Left ventricle myocardium superior (tissue), 1 donor: ENCODE data around the gene NEK5. TPM values are rescaled to one million over a fixed set of nuclear protein-coding genes. Genes with fewer than 3 reads are reported as not detected.
"Not testable (repeated sequence)": the region's sequence is repeated elsewhere in the genome, so short reads cannot be mapped to it uniquely, and the experiment has no call there.

Experiments used
- ATAC-seq: fragments of 200-7000 bp; cut with Tn5 transposase; one replicate; pipeline ENCODE4 v1.9.1; 2020; ENCODE audit warnings: mild to moderate bottlenecking, moderate library complexity
- DNase-seq: peaks from one replicate; pipeline ENCODE4 v3.0.0-alpha.2; 2020
- intact Hi-C: fragments of 100-400 bp; cut with micrococcal nuclease; formaldehyde crosslinking; loops from one replicate; pipeline ENCODE4 v1.11.0; 2022
- total RNA-seq: library from RNA; stranded (reverse); fragmentation: NEBNext Ultra II Directional; extraction: Animal tissue kit (Norgen Biotek cat#: 25700); gene quantifications from one replicate; pipeline ENCODE4 v1.2.1, GENCODE V29; 2021
- donor health status: DM: no; HTN: yes; CAD: no; lungs with severe emphysema.

Gene NEK5
- total RNA-seq, 1 donor from 2014 or later: 0.25 TPM

- DNase-seq: no peak
- intact Hi-C loops: no loop called here
- ATAC-seq: no peak
Measured at GRCh38 chr13:52156724-52157261, 27.9 kb upstream of the NEK5 start.

- ATAC-seq: no peak
- intact Hi-C loops: no loop called here
- no peak for DNase-seq
Measured at GRCh38 chr13:52155177-52155576, 26.3 kb upstream of the NEK5 start.

- intact Hi-C loops: no loop called here
- ATAC-seq (no peak), DNase-seq (no peak)
Measured at GRCh38 chr13:52147225-52147624, 18.4 kb upstream of the NEK5 start.

GRCh38 chr13:52141299-52141698, 12.4 kb upstream of the NEK5 start:
- no peak for ATAC-seq
- DNase-seq: no peak
- intact Hi-C loops: no loop called here

GRCh38 chr13:52137489-52137888, 8.6 kb upstream of the NEK5 start:
- intact Hi-C loops: no loop called here
- ATAC-seq (no peak), DNase-seq (no peak)

- intact Hi-C loops: no loop called here
- DNase-seq: no peak
- ATAC-seq: no peak
Measured at GRCh38 chr13:52136763-52137162, 7.9 kb upstream of the NEK5 start.

GRCh38 chr13:52130641-52131040, 1.8 kb upstream of the NEK5 start:
- no peak for ATAC-seq
- no peak for DNase-seq
- intact Hi-C loops: no loop called here

- DNase-seq (peak; percentile 38), ATAC-seq (peak; percentile 88)
- intact Hi-C loops: loop anchor here (2.0 kb wide), 1 partner anchor 127 kb away; no protein-coding TSS in a partner anchor
Measured at GRCh38 chr13:52127783-52128702, 830 bp downstream of the NEK5 start.

- DNase-seq: no peak
- peak; percentile 2 for ATAC-seq
Measured at GRCh38 chr13:52127378-52127777, 1.5 kb downstream of the NEK5 start.

GRCh38 chr13:52125547-52125946, 3.3 kb downstream of the NEK5 start:
- DNase-seq: no peak
- intact Hi-C loops: no loop called here
- no peak for ATAC-seq

More at GRCh38 chr13:52127378-52127777, 1.5 kb downstream of the NEK5 start:
- intact Hi-C loops: loop anchor here (2.0 kb wide), 1 partner anchor 127 kb away; no protein-coding TSS in a partner anchor

- no peak for ATAC-seq
- DNase-seq: no peak
- intact Hi-C loops: no loop called here
Measured at GRCh38 chr13:52118595-52118994, 10.3 kb downstream of the NEK5 start.

- DNase-seq: no peak
- no peak for ATAC-seq
- intact Hi-C loops: no loop called here
Measured at GRCh38 chr13:52118095-52118494, 10.8 kb downstream of the NEK5 start.

GRCh38 chr13:52112591-52112990, 16.3 kb downstream of the NEK5 start:
- ATAC-seq: peak; percentile 98
- intact Hi-C loops: no loop called here
- DNase-seq: no peak

- no peak for ATAC-seq
- DNase-seq: no peak
Measured at GRCh38 chr13:52109116-52109670, 19.7 kb downstream of the NEK5 start.

GRCh38 chr13:52105841-52106240, 23.0 kb downstream of the NEK5 start:
- intact Hi-C loops: no loop called here
- ATAC-seq (no peak), DNase-seq (no peak)

More at GRCh38 chr13:52109116-52109670, 19.7 kb downstream of the NEK5 start:
- intact Hi-C loops: no loop called here

- no peak for DNase-seq
- ATAC-seq: no peak
- intact Hi-C loops: no loop called here
Measured at GRCh38 chr13:52104624-52105023, 24.2 kb downstream of the NEK5 start.

GRCh38 chr13:52103386-52103785, 25.5 kb downstream of the NEK5 start:
- no peak for ATAC-seq
- no peak for DNase-seq
- intact Hi-C loops: no loop called here

- DNase-seq, ATAC-seq, intact Hi-C loops: not testable (repeated sequence)
Measured at GRCh38 chr13:52102423-52102822, 26.4 kb downstream of the NEK5 start.

- ATAC-seq (no peak), DNase-seq (no peak)
- intact Hi-C loops: no loop called here
Measured at GRCh38 chr13:52097197-52097596, 31.7 kb downstream of the NEK5 start.

- ATAC-seq: no peak
- intact Hi-C loops: no loop called here
Measured at GRCh38 chr13:52096748-52097147, 32.1 kb downstream of the NEK5 start.

More at GRCh38 chr13:52096748-52097147, 32.1 kb downstream of the NEK5 start:
- no peak for DNase-seq
